PC-3 (cell line): ENCODE measurements around the gene KCNA2.

Source experiments
- CTCF ChIP-seq: fragments of 300-600 bp; sonication (generic); conservative IDR thresholded peaks from 2 replicates; pipeline ENCODE4 v1.5.1; 2017; ENCODE audit warnings: antibody characterized with exemption, low read depth, mild to moderate bottlenecking, low read length
- EZH2phosphoT487 ChIP-seq: fragments of 300-600 bp; sonication (generic); IDR thresholded peaks from 2 replicates; pipeline ENCODE4 v1.6.1; 2018; ENCODE audit warnings: mild to moderate bottlenecking, antibody characterized with exemption, low read length, borderline replicate concordance

DNA sequence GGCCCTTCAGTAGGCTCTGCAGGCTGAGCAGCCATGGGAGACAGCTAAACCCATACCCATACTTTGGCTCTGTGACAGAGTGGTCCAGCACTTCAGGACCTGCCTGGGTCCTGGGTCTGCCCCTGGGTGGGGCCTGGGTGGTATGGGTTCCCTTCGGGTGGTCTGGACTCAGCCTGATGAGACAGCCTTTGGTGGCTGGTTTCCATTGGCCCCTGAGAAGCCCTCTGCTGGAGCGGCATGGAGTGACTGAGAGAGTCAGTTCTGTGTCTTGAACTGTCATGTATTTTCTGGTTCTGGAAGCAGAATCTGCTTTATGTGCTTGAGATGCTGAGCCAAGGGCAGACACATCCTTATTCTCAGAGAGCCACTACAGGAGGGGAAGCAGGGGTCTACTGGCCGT, 31.3 kb upstream of the KCNA2 start:
- TF ChIP-seq CTCF: no peak
- no peak for TF ChIP-seq EZH2phosphoT487
